ENCODE measurements around the gene KRT1. TPM values are rescaled to one million over a fixed set of nuclear protein-coding genes. Genes with fewer than 3 reads are reported as not detected.

Gene KRT1
- total RNA-seq, 3 donors from 2014 or later (not counting 1 experiment from before 2014, with no cell fraction given), result 0.27 to 1.8 TPM; not detected in 1

GRCh38 chr12:52682938-52683574 is 2.8 kb upstream of the KRT1 start:
- Mint-ChIP-seq H3K4me3 (no peak overlapping the region), H3K4me1 (peaks cover 53 to 68% of the 10 kb centered on the region in 2 donors), H3K27ac (no peak overlapping the region), H3K36me3 (no peaks in the 10 kb centered on the region), H3K9me3 (no peaks in the 10 kb centered on the region), H3K27me3 (ENCODE audit: low read depth in 2 of 2) (peaks cover 0 to 23% of the 10 kb centered on the region in 2 donors)
- Histone ChIP-seq H3K27ac (ENCODE audit: low read length) (no peak overlapping the region), H3K27me3 (ENCODE audit: control insufficient read depth, insufficient read depth, low read length) (peaks cover 3% of the 10 kb centered on the region), H3K4me3 (ENCODE audit: low read length) (no peak overlapping the region), H3K4me1 (ENCODE audit: control insufficient read depth, insufficient read depth, low read length) (peaks cover 17% of the 10 kb centered on the region), H3K9me3 (ENCODE audit: control insufficient read depth, insufficient read depth, low read length) (no peaks in the 10 kb centered on the region), H3K36me3 (ENCODE audit: control insufficient read depth, insufficient read depth, low read length) (no peaks in the 10 kb centered on the region)
- TF ChIP-seq CTCF (IDR thresholded peaks at IDR 0.05), result no peak
- intact Hi-C loops (cut with micrococcal nuclease), result loop anchor here (5.0 kb wide), 1 partner anchor 36 kb away; no protein-coding TSS in a partner anchor
- WGBS (ENCODE audit: insufficient coverage), result 81% methylated on average over 4 of the region's 4 CpGs
- no peak for ATAC-seq
- DNase-seq, result no peak

GRCh38 chr12:52682381-52682660 is 2.1 kb upstream of the KRT1 start:
- no peaks in the 10 kb centered on the region for H3K36me3 ChIP-seq (ENCODE audit: control insufficient read depth, insufficient read depth, low read length)
- H3K27me3 ChIP-seq (ENCODE audit: control insufficient read depth, insufficient read depth, low read length), result peaks cover 3% of the 10 kb centered on the region
- WGBS (ENCODE audit: insufficient coverage), result 100% methylated on average over 1 of the region's 2 CpGs
- peaks cover 9% of the 10 kb centered on the region for H3K4me1 ChIP-seq (ENCODE audit: control insufficient read depth, insufficient read depth, low read length)
- H3K9me3 Mint-ChIP-seq, result no peaks in the 10 kb centered on the region
- TF ChIP-seq CTCF (IDR thresholded peaks at IDR 0.05), result no peak
- no peaks in the 10 kb centered on the region for H3K9me3 ChIP-seq (ENCODE audit: control insufficient read depth, insufficient read depth, low read length)
- H3K27ac ChIP-seq (ENCODE audit: low read length), result no peak overlapping the region
- ATAC-seq (no peak), DNase-seq (no peak)
- H3K4me3 Mint-ChIP-seq, result no peak overlapping the region
- H3K36me3 Mint-ChIP-seq, result no peaks in the 10 kb centered on the region
- no peak overlapping the region for H3K27ac Mint-ChIP-seq
- peaks cover 46 to 61% of the 10 kb centered on the region in 2 donors for H3K4me1 Mint-ChIP-seq
- no peak overlapping the region for H3K4me3 ChIP-seq (ENCODE audit: low read length)
- H3K27me3 Mint-ChIP-seq (ENCODE audit: low read depth in 2 of 2), result peaks cover 3 to 25% of the 10 kb centered on the region in 2 donors
- intact Hi-C loops (cut with micrococcal nuclease), result loop anchor here (5.0 kb wide), 1 partner anchor 35 kb away; no protein-coding TSS in a partner anchor

- H3K27ac ChIP-seq (ENCODE audit: low read length), result no peak overlapping the region
- no peaks in the 10 kb centered on the region for H3K9me3 ChIP-seq (ENCODE audit: control insufficient read depth, insufficient read depth, low read length)
These were observed 1.5 kb upstream of the KRT1 start for GRCh38 chr12:52681526-52682380.

More at GRCh38 chr12:52681526-52682380, 1.5 kb upstream of the KRT1 start:
- H3K27ac Mint-ChIP-seq, result peak overlapping the region in 1 of 2 donors; percentile 65
- H3K9me3 Mint-ChIP-seq, result no peaks in the 10 kb centered on the region
- DNase-seq, result peak in 1 of 2 donors; percentile 70
- Histone ChIP-seq H3K36me3 (ENCODE audit: control insufficient read depth, insufficient read depth, low read length) (no peaks in the 10 kb centered on the region), H3K4me3 (ENCODE audit: low read length) (no peak overlapping the region), H3K27me3 (ENCODE audit: control insufficient read depth, insufficient read depth, low read length) (peaks cover 3% of the 10 kb centered on the region), H3K4me1 (ENCODE audit: control insufficient read depth, insufficient read depth, low read length) (peaks cover 6% of the 10 kb centered on the region)
- WGBS (ENCODE audit: insufficient coverage), result 54% methylated on average over 12 of the region's 12 CpGs
- ATAC-seq, result peak; percentile 78 to 99 (median 90)
- H3K36me3 Mint-ChIP-seq, result no peaks in the 10 kb centered on the region
- peak overlapping the region; percentile 47 for H3K4me3 Mint-ChIP-seq
- no peak for TF ChIP-seq CTCF (IDR thresholded peaks at IDR 0.05)
- H3K4me1 Mint-ChIP-seq, result peaks cover 40 to 55% of the 10 kb centered on the region in 2 donors
- H3K27me3 Mint-ChIP-seq (ENCODE audit: low read depth in 2 of 2), result peaks cover 9 to 27% of the 10 kb centered on the region in 2 donors
- intact Hi-C loops (cut with micrococcal nuclease), result loop anchor here (5.0 kb wide), 1 partner anchor 34 kb away; no protein-coding TSS in a partner anchor
